Measurements from ENCODE around the gene BARD1.

Gene BARD1

GRCh38 chr2:214775971-214776370, 33.5 kb downstream of the BARD1 start:
- Histone ChIP-seq H3K27me3 (ENCODE audit: insufficient read depth, low read length, poor library complexity) (no peaks in the 10 kb centered on the region), H4K20me1 (ENCODE audit: insufficient read depth, low read length) (peaks cover 5% of the 10 kb centered on the region; the same call in 1 of the 2 replicates), H3K4me2 (ENCODE audit: insufficient read depth, low read length) (no peak overlapping the region), H3K4me1 (ENCODE audit: insufficient read depth, low read length) (no peaks in the 10 kb centered on the region), H3K36me3 (ENCODE audit: insufficient read depth, low read length) (peaks cover 87% of the 10 kb centered on the region), H3K79me2 (ENCODE audit: insufficient read depth, low read length) (peaks cover 81% of the 10 kb centered on the region), H3K9ac (ENCODE audit: low read depth, low read length) (no peak overlapping the region), H2AFZ (ENCODE audit: low read depth, low read length) (no peak overlapping the region), H3K9me3 (ENCODE audit: insufficient read depth, low read length, severe bottlenecking) (no peaks in the 10 kb centered on the region), H3K4me3 (ENCODE audit: low read depth in 1 of 2, low read length in 2 of 2) (no peak overlapping the region), H3K27ac (ENCODE audit: low read length) (no peak overlapping the region)
- no peak for TF ChIP-seq EZH2 (IDR thresholded peaks at IDR 0.05; ENCODE audit: borderline replicate concordance, low read depth, low read length, severe bottlenecking)
- TF ChIP-seq, protein P1, sequence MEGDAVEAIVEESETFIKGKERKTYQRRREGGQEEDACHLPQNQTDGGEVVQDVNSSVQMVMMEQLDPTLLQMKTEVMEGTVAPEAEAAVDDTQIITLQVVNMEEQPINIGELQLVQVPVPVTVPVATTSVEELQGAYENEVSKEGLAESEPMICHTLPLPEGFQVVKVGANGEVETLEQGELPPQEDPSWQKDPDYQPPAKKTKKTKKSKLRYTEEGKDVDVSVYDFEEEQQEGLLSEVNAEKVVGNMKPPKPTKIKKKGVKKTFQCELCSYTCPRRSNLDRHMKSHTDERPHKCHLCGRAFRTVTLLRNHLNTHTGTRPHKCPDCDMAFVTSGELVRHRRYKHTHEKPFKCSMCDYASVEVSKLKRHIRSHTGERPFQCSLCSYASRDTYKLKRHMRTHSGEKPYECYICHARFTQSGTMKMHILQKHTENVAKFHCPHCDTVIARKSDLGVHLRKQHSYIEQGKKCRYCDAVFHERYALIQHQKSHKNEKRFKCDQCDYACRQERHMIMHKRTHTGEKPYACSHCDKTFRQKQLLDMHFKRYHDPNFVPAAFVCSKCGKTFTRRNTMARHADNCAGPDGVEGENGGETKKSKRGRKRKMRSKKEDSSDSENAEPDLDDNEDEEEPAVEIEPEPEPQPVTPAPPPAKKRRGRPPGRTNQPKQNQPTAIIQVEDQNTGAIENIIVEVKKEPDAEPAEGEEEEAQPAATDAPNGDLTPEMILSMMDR (IDR thresholded peaks at IDR 0.05; ENCODE audit: borderline replicate concordance, extremely low read depth, low read length, poor library complexity, severe bottlenecking), result no peak
- DNase-seq, result no peak
- ATAC-seq (ENCODE audit: insufficient read depth, low read depth), result no peak

- Histone ChIP-seq H3K9me3 (ENCODE audit: insufficient read depth, low read length, severe bottlenecking) (no peaks in the 10 kb centered on the region), H3K27ac (ENCODE audit: low read length) (no peak overlapping the region), H2AFZ (ENCODE audit: low read depth, low read length) (no peak overlapping the region), H3K79me2 (ENCODE audit: insufficient read depth, low read length) (peaks cover 76% of the 10 kb centered on the region), H3K4me2 (ENCODE audit: insufficient read depth, low read length) (no peak overlapping the region), H3K36me3 (ENCODE audit: insufficient read depth, low read length) (peaks cover 77% of the 10 kb centered on the region), H3K9ac (ENCODE audit: low read depth, low read length) (no peak overlapping the region), H3K27me3 (ENCODE audit: insufficient read depth, low read length, poor library complexity) (no peaks in the 10 kb centered on the region), H3K4me3 (ENCODE audit: low read depth in 1 of 2, low read length in 2 of 2) (no peak overlapping the region), H3K4me1 (ENCODE audit: insufficient read depth, low read length) (no peaks in the 10 kb centered on the region), H4K20me1 (ENCODE audit: insufficient read depth, low read length) (peaks cover 5% of the 10 kb centered on the region; the same call in 1 of the 2 replicates)
- no peak for TF ChIP-seq EZH2 (IDR thresholded peaks at IDR 0.05; ENCODE audit: borderline replicate concordance, low read depth, low read length, severe bottlenecking)
- TF ChIP-seq, protein P1 (IDR thresholded peaks at IDR 0.05; ENCODE audit: borderline replicate concordance, extremely low read depth, low read length, poor library complexity, severe bottlenecking), result no peak
- no peak for ATAC-seq (ENCODE audit: insufficient read depth, low read depth)
- DNase-seq, result no peak
Measured at GRCh38 chr2:214774108-214774507, 35.4 kb downstream of the BARD1 start.

DNA sequence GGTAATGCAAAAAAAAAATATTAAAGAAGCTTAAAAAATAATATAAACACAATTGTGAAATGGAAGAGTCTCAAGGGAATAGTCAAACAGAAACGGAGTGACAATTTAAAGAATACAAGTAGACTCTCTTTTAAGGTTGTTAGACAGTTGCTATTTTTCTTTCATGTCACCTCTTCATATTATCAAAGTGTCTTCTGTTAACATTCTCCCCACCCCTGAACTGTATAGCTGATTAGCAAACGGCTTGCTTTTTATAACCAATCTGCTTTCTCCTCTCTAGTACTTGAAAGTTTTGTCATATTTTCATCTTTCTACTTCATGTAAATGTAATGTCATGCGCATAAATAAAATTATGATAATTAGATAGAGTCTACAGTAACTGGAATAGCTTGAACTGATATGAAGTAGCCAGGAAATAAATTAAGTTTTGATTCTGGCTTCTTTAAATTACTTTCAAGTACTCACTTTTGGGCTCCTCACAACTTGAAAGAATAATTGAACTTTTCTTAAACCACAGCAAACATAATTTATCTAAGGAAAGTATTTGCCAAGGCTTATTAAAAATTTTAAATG, 37.0 kb downstream of the BARD1 start:
- no peak for TF ChIP-seq EZH2 (IDR thresholded peaks at IDR 0.05; ENCODE audit: borderline replicate concordance, low read depth, low read length, severe bottlenecking)
- TF ChIP-seq, protein P1 (IDR thresholded peaks at IDR 0.05; ENCODE audit: borderline replicate concordance, extremely low read depth, low read length, poor library complexity, severe bottlenecking), result no peak
- Histone ChIP-seq H3K9me3 (ENCODE audit: insufficient read depth, low read length, severe bottlenecking) (no peaks in the 10 kb centered on the region), H3K4me1 (ENCODE audit: insufficient read depth, low read length) (no peaks in the 10 kb centered on the region), H4K20me1 (ENCODE audit: insufficient read depth, low read length) (peaks cover 5% of the 10 kb centered on the region; the same call in 1 of the 2 replicates), H3K4me2 (ENCODE audit: insufficient read depth, low read length) (no peak overlapping the region), H3K4me3 (ENCODE audit: low read depth in 1 of 2, low read length in 2 of 2) (no peak overlapping the region), H3K36me3 (ENCODE audit: insufficient read depth, low read length) (peaks cover 80% of the 10 kb centered on the region), H3K9ac (ENCODE audit: low read depth, low read length) (no peak overlapping the region), H3K27ac (ENCODE audit: low read length) (no peak overlapping the region), H3K79me2 (ENCODE audit: insufficient read depth, low read length) (peaks cover 67% of the 10 kb centered on the region), H2AFZ (ENCODE audit: low read depth, low read length) (no peak overlapping the region), H3K27me3 (ENCODE audit: insufficient read depth, low read length, poor library complexity) (no peaks in the 10 kb centered on the region)
- DNase-seq, result no peak
- ATAC-seq (ENCODE audit: insufficient read depth, low read depth), result no peak
